HG03045 (cell line): ENCODE measurements around the gene PRKAR1B.
"Not testable (repeated sequence)": the region's sequence is repeated elsewhere in the genome, so short reads cannot be mapped to it uniquely, and the experiment has no call there.

Experiments used
- ATAC-seq: cut with Tn5 transposase; IDR thresholded peaks from one replicate; pipeline ENCODE4 v1.9.1; 2021; ENCODE audit warnings: mild to moderate bottlenecking, moderate library complexity; ENCODE audit not compliant: unreplicated experiment

PRKAR1B gene

DNA sequence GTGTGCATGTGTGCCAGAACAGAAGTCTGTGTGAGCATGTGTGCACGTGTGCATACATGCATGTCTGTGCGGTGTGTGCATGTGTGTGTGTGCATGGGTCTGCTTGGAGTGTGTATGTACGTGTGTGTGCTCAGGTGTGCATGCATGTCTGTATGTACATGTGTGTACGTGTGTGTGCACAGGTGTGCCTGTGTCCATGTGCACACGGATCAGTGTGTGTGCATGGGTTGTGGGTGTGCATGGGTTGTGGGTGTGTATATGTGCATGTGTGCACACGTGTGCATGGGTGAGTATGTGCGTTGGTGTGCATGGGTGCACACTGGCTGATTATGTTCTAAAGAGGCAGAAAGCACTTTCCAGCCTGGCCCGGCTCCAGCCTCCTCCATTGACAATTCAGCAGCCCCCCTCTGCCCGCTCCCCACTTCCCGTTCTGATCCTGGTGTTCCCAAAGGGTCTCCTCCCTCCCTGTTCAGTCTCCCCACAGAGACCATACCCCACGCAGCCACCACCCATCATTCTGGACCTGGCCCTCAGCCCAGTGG lies 163.4 kb downstream of the PRKAR1B start:
- no peak for ATAC-seq

DNA sequence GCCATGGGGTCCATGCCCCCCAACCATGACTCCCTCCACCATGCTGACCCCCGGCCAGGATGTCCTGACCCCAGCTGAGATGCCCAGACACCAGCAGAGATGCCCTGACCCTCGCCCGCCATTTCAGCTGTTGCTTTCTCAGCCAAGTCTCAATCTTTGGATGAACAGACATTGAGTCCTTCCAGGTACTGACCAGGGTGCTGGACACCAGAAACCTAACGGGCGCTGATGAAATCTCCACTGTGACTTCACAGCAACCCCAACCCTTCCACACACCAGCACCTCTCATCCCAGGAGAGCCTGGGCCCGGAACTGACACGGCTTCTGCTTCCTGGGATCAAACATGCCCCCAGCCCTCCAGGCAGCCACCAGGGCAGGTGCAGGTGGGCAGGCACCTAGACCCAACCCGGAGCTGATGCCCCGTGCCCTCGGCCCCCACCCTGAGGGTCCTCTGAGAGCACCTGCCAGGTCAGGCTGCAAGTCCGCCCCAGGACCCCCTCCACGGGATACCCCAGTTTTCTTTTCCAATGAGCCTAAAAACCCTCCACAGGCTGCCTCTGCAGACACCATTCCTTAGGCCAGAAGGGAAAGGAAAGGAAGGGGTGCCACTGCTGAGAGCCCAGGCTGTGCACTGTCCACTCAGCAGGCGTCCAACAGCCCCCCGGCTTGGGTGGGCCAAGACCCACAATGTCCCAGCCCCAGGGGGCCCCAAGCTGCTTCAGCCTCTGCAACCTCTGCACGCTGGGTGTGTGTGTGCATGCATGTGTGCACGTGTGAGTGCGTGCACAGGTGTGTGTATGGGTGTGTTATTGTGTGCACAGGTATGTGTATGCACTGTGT lies 164.1 kb downstream of the PRKAR1B start:
- ATAC-seq, result no peak

DNA sequence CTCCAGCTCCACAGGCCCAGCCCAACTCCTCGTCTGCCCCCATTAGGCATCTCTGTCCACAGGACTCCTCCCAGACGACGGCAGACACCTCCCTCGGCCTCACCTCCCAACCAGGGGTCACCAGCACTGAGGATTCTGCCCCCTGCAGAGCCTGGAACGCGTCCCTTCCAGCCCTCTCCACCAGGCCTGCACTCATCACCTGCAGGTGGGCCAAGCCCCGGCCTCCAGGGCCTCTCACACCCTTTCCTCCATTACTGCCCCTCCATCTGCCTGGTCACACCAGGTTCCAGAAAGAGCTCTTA lies 164.8 kb downstream of the PRKAR1B start:
- no peak for ATAC-seq

DNA sequence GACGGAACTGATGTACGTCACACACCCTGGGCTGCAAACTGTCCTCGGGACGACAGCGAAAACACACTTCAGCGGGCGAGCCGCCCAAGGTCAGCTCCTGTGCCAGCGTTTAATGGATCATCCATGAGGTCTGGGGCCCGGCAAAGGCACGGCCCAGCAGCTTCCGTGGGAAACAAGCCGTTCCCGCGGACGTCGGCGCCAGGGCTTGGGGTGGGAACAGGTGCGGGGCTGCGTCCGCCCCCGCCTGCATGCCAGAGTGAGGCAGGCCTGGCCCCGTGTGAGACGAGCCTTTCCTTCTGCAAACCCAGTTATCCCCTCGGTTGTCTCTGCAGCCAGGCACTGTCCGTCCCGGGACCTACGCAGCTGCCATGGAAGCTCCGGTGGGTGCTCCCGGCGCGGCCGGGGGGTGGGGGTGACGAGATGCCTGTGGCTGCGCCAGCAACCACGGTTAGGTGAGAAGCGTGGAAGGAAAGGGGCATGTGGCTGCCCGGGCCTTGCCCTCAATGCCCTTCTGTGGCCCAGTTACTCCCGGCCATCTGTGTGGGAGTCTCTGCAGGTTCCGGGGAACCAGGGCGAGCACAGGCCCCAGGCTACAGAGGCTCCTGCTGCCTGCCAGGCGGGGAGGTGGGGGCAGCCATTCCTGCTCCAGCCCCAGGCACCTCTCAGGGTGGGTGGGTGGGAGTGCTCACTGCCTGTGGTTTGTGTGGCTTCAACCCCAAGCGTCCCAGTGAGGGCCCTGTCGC lies 165.3 kb downstream of the PRKAR1B start:
- no peak for ATAC-seq

DNA sequence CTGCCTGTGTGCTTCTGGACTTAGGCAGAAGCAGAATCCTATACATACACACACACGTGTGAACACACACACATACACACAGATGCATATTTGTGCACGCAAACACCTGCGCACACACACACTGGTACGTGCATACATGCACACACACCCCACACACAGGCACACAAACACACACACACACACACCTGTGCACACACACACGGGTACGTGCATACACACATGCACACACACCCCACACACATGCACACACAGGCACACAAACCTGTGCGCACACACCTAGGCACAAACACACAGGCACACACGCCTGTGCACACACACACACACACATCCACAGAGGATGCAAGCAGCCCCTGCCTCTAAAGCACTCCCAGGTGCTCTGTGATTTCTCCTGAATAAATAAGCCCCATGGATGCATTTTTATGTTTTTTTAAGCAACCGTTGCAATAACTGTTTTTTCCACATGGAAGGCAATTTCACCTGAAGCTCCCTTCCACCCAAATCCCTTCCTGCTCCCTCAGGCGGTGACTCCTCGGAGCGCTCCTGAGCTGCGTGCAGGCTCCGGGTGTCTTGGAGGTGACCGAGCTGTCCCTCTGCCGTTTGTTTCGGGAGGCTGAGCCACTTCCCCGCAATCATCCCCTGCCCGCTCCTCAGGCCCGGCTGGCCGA lies 166.0 kb downstream of the PRKAR1B start:
- ATAC-seq, result no peak

DNA sequence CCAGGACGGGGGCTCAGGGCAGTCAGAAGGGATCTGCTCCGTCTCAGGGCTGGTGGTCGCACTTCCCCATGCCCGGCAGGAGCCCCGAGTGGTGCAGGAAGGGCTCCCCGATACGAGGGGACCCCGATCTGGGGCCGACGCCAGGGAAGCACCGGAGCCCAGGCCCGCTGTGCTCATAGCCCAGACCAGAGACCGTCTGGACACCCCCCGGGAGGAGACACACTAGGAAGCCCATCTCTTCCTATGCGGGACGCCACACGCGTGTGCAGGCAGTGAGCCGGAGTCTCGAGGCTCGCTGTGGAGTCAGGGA lies 167.7 kb downstream of the PRKAR1B start:
- no peak for ATAC-seq

DNA sequence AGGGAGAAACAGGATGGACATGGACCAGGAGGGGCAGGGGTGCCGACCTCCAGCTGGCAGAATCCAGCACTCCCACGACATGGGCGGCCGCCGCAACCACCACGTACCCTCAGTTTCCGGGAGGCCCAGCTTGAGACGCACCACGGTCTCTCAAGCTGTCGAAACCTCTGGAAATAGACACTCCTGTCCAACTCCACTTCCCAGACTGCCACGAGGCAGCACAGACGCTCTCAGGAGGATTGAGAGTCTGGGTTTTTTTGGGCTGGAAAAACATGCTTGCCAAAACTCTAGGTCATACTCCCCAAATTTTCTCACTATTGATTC lies 169.6 kb downstream of the PRKAR1B start:
- ATAC-seq, result no peak

DNA sequence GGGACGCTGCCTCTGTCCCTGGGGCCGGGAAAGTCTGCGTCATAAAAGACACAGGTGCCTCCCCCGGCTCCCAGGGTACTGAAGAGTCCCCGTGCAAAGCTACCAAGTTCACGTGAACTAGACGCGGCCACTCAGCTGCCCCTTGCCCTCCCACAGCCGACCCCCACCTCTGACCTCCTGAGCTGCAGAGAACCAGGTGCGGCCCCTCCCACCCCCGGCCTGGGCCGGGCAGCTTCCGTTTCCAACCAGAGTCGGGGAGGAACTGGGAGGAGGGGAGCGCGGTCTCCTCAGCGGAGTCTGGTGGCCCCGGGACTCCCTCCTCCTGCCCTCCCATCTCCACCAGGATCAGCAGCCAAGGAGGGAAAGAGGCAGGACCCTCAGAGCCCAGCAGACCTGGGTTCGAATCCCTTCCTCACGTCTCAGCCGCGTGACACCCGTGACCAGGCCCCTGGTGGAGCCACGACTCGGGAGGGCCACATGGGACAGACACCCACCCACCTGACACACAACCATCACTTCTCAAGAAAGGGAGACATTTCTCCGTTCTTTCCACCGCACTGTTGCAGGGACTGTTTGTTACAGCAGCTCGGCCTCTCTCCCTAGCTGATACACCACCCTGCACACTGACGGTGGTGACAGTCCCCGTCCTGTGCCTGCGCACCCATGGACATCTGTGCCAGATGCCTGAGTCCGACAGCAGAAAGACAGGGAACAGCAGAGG lies 170.1 kb downstream of the PRKAR1B start:
- ATAC-seq, result no peak

DNA sequence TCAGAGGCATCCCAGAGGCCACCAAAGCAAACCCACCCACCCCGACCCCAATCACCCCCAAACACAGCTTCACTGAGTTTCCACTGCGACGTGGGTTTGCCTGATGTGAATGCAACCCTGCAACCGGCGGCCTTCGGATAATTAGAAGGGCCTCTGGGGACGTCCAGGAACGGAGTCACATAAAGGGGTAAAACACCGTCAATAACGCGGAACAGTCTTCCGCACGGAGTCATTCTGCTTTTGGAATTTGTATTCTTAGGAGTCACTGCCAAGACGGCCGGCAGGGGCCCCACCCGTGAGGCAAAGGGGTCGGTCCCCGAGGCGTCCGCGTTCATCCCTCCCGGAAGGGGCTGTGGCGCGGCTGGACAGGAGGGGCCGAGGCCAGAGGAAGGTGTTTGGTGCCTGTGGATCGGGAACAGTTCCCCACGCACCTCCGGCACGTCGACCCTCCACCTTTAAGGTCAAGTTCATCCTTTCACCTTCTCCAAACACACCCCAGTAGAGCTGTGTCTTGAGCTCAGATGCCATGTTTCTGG lies 170.7 kb downstream of the PRKAR1B start:
- no peak for ATAC-seq

DNA sequence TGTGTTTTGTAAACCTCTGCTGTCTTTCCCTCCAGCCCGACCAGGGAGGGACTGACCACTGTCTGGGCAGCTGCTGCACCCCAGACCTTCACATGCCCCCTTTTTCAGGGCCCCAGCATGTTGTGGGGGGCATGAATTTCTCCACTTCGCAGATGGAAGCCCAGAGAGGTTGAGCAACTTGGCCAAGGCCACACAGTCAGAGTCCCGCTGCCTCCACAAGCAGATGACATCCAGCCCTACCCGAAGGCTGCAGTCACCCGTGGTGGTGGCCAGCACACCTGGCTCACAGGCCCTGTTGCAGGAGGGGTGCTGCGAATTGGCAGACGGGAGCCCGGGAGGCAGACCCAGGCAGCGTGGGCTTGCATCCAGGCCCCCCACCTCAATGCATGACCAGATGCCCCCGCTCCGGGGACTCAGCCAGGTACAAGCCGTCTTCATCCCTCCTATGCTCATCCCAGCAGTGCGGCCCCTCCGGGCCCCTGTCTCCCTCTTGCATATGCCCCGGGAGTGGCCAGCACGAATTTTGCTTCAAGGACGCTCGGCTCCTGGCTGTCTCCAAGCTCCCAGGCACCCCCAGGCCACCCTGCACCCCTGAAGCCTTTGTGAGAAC lies 171.4 kb downstream of the PRKAR1B start:
- no peak for ATAC-seq

DNA sequence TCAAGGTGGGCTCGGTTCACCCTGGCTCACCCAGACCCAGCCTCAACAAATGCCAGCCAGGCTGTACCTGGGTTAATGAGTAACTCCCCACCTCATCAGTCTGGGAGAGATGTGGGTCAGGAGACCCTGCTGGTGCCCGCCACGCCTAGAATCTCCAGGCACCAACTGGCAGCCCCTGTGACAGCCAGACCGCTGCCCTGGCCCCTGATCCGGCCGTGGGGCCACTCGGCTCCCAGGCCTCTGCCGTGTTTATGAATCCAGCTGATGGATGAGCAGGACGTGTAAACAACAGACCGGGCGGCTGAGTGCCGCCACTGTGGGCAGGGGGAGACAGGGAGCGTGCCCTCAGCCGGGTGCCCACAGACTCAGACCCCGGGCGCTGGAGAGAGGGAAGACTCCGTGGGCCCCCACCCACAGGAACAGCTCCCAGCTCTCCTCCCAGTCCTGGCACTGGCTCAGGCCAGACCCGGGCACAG lies 173.4 kb downstream of the PRKAR1B start:
- no peak for ATAC-seq

DNA sequence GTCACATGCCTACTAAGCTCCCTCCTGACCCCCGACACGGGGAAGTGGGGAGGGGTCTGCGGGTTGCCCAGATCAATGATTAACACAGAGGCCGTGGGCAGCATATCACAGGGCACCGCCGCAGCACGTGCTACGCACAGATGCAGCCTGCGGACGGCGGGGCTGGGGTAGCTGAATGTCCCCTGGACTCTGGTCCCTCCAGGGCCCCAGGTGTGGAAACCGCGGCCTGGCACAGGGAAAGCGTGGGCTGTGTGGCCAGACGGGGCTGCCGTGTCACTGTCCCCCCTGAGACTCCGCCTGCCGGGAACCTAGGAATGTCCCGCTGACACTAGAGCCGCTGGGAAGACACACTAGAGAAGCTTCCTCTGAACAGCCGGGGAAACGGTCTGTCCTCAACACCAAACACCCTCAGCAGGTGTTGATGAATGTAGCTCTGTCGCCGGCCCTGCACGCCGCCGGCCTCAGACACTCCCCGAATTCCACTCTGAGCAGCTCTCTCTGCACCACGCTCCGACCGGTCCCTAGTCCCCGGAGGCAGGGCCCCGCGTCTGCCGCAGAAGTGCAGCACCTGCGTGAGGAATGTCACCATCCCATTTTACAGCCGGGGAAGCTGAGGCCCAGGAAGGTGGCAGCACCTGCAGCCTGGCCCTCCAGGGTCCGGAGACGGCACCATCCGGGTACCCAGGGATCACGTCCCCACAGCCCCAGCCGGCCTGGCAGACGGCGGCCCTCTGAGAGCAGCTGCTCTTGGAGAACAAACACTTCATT lies 174.0 kb downstream of the PRKAR1B start:
- no peak for ATAC-seq

DNA sequence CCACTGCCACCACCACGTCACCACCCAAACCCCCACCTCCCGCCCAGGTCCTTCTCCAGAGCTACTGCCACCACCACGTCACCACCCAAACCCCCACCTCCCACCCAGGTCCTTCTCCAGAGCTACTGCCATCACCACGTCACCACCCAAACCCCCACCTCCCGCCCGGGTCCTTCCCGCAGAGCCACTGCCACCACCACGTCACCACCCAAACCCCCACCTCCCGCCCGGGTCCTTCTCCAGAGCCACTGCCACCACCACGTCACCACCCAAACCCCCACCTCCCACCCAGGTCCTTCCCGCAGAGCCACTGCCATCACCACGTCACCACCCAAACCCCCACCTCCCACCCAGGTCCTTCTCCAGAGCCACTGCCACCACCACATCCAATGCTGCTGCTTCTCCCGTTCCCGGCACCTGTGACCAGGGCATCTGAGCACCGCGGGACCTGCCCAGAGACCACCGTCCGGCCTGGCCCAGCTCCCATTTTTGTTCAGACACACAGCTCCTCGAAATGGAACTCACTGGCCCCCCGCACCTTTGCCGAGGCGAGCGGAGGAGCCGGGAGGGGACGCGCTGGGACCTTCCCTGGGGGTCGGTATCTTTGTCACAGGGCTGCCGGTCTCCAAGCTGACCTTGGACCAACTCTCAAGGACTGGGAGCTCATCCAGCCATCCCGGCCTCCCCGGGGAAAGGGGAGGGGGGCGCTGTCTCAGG lies 174.8 kb downstream of the PRKAR1B start:
- ATAC-seq, result not testable (repeated sequence)

DNA sequence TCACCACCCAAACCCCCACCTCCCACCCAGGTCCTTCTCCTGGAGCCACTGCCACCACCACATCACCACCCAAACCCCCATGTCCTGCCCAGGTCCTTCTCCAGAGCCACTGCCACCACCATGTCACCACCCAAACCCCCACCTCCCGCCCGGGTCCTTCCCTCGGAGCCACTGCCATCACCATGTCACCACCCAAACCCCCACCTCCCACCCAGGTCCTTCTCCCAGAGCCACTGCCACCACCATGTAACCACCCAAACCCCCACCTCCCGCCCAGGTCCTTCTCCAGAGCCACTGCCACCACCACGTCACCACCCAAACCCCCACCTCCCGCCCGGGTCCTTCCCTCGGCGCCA lies 175.5 kb downstream of the PRKAR1B start:
- ATAC-seq, result not testable (repeated sequence)

DNA sequence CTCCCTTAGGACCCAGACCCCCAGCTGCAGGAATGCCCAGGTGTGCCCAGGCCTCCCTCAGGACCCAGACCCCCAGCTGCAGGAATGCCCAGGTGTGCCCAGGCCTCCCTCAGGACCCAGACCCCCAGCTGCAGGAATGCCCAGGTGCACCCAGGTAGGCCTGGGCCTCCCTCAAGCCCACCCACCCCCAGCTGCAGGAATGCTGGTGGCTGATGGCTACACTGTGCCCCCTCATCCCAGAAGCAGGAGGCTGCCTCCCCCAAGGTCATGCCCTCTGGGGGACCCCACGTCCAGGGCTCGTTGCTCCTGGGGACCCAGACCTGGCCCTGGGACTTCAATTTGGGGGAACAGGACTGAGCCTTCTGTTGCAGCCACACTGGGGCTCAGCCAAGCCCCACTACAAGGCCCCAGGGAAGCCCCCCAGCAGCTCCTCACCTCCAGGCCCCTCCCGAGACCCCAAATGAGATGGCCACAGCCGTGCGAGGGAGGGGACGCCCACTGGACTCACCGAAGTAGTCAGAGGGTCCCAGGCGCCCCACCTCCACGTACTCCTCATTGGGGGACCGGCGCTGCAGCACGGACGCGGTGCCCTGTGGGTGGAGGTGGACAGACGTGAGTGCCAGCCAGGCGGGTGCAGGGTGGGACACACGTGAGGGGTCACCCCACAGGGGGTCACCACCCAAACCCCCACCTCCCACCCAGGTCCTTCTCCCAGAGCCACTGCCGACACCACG lies 176.0 kb downstream of the PRKAR1B start:
- no peak for ATAC-seq

DNA sequence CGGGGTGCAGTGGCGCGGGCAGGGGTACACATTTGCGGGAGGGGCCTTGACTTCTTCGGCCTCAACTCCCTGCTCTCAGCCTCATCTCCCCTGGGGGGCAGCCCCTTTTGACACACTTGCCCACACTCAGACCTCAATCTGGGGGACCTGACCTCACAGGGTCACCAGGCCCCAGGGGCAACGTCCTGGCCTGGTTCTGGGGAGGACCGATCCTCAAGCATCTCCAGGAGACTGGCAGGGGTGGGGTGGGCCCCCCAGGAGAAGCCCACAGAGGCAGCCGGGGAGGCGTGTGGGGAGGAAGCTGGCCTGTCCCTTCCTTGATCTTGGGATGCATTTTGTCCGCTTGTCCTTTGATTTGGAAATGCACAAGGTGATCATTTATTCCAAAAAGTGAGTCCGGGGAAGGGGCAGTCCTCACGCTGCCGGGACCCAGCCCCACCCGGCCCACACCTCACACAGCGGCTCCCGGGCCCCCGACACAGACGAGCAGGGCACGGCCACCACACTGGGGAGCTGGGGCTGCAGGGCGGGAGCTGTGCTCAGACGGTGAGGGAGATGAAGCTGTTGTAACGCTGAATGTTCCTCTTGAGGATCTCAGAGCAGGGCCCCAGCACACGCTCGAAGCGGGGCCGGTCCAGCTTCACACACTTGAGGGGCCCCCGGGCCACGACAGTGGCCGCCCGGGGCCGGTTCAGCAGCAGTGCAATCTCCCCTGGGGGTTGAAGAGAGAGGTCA lies 177.0 kb downstream of the PRKAR1B start:
- no peak for ATAC-seq

DNA sequence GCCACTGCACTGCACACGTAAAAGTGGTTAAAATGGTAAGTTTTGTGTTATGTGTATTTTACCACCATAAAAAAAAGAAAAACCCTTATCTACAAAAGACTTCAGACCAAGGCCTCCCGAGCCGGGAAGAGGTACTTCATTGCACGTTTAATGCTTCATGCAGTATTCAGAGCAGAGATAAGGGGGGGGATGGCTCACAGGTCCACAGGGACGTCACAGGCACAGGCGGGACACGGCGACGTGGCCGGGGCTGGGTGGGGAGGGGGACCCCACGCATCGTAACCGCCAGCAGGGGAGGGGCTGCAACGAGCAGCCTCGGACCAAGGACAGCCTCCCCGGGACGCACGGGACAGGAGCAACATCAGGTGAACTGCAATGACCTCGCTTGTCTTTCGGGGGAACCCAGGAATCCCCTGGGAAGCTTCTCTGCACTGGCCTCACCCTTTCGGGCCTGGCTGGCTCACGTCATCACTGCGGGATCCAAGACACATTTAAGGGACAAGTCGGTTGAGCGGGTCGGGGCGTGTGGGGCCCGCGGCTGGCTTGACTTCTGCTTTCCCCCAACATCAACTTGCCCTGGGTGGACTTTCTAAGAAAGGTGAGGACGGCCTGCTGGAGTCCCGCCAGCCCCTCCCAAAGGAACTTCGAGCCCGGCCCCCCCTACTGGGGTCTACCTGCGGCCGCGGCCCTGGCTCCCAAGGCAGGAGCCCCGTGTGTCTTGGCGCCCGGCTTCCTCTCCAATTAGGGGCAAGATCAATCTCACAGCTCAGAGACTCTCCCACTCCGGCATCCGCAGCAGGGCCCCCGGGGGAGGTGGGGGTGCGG lies 177.8 kb downstream of the PRKAR1B start:
- ATAC-seq, result no peak
